GM18499 (cell line): ENCODE data around the gene MILR1.
"Not testable (repeated sequence)": the region's sequence is repeated elsewhere in the genome, so short reads cannot be mapped to it uniquely, and the experiment has no call there.

Experiments
- ATAC-seq: cut with Tn5 transposase; IDR thresholded peaks from one replicate; pipeline ENCODE4 v1.9.1; 2021; ENCODE audit warnings: moderate number of reproducible peaks; ENCODE audit not compliant: insufficient read depth, unreplicated experiment

Gene MILR1

GRCh38 chr17:64466019-64466735 lies 17.3 kb downstream of the MILR1 start:
- ATAC-seq, result no peak

GRCh38 chr17:64466834-64467233 lies 17.9 kb downstream of the MILR1 start:
- not testable (repeated sequence) for ATAC-seq

DNA sequence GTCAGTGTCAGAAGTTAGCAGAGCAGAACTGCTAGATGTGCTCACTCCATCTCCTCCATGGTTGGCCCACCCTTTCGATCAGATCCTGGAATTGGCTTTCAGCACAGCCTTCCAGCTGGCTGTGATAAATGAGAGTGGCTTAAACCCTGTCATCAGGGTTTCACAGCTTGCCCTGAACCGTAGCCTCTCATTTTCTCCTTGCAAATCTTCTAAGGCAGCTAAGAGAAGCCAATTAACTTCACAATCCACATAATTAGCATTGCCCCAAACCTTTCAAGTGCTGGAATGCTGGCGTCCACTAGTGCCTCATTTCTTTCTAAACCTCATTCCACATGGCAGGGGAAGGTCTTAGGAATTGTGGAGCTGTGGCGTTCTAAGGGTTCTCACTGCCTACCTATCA lies 21.7 kb downstream of the MILR1 start:
- ATAC-seq, result no peak

DNA sequence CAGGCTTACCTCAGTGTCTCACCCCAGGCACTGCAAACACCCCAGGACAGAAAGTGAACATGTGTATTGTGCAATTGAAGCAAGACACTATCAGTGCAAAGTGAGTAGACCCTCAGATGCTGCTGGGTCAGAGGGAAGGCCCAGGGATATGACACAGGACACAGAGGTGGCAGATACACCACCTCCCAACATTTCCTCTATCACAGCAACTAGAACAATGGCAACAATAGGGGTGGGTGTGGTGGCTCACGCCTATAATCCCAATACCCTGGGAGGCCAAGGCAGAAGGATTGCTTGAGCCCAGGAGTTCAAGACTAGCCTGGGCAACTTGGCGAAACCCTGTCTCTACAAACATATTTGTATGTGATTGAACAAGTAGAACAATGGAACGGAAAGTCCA lies 22.5 kb downstream of the MILR1 start:
- no peak for ATAC-seq

- ATAC-seq, result no peak
These were observed 23.6 kb downstream of the MILR1 start for GRCh38 chr17:64472564-64472963.

- no peak for ATAC-seq
These were observed 28.9 kb downstream of the MILR1 start for GRCh38 chr17:64477849-64478248.

DNA sequence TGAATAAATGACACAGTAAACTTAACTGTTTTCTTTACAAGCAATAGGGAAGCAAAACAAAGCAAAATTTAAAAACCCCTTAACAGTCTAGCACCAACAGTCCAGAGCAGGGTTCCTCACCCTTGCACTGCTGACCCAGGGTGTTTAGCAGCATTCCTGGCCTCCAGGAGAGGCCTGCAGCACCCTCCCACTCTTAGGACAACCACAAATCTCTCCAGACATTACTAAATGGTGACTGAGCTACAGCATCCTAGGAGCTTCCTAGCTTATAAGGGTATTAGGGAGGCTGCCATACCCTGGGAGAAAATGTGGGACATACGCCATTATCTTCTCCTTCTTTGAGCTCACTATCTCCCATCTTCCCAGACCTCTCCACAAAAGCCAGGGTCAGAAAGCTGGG lies 32.0 kb downstream of the MILR1 start:
- ATAC-seq, result no peak

GRCh38 chr17:64484380-64484779 lies 35.5 kb downstream of the MILR1 start:
- no peak for ATAC-seq

DNA sequence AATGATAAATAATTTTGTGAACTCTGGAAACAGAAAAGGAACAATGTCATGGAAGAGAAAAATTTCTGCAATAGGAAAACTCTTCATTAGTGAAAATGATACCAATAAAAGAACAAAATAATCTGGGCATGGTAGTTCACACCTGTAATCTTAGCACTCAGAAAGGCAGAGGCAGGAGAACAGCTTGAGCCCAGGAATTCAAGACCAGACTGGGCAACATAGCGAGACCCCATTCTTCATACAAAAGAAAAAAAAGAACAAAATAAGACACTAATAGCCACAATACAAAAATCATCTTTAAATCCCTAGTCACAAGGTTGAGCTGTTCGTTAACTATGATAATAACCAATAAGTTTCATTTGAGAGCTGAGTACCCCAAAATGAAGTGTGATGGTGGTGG lies 39.4 kb downstream of the MILR1 start:
- ATAC-seq, result no peak

GRCh38 chr17:64491034-64491860 lies 42.3 kb downstream of the MILR1 start:
- no peak for ATAC-seq

DNA sequence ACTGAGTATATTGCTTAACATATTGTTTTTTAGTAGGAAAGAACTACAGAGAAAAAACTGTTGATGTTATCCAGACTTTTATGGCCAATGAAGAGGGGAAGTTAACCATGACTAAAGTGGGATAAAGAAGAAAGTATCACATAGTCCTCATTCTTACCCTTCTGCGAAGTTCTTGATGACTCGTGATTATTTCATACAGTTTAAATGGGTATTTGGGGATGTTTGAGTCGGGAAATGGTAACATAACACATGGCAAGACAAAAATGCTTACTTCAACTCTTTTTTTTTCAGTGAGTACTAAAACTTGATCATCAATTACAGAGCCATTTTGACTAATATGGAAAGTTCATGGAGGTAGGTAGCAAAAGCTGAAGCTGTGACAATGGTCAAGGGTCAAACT lies 43.1 kb downstream of the MILR1 start:
- ATAC-seq, result no peak

- no peak for ATAC-seq
These were observed 43.7 kb downstream of the MILR1 start for GRCh38 chr17:64492481-64493109.

DNA sequence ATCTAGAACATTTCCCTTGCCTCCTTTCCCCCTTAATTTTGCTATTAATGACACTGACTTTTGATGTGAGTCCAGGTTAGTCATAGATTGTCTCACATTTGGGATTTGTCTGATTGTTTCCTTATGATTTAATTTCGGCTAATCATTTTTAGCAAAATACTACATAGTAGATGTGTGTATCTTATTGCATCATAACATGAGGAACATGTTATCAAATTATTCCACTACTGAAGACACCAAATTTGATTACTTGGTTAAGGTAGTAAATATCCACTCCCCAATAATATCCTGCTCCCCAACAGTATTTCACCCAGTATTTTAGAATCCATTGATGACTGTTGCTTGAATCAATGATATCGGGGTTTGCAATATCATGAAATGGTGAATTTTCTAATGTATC lies 45.2 kb downstream of the MILR1 start:
- no peak for ATAC-seq

GRCh38 chr17:64495300-64495699 lies 46.4 kb downstream of the MILR1 start:
- not testable (repeated sequence) for ATAC-seq

DNA sequence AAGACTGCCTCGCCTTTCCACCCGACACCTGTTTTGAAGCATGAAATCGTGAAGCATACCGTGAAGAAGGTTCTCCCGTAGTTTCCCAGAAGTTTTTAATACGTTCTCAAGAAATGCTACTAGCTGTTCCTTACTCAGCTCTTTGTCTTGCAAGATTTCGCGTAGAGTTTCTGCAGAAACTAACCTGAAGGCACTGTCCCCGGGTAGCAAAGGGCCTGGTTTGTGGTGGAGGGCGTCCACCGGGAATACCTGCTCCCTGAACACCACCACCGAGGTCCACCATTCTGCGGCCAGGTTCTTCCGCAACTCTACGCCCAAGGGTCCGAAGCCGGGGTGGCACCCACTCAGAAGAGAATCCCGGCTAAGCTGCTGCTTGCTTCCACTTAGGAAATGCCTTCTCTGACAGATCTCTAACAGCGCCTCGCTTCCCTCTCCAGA lies 47.5 kb downstream of the MILR1 start:
- ATAC-seq, result no peak

DNA sequence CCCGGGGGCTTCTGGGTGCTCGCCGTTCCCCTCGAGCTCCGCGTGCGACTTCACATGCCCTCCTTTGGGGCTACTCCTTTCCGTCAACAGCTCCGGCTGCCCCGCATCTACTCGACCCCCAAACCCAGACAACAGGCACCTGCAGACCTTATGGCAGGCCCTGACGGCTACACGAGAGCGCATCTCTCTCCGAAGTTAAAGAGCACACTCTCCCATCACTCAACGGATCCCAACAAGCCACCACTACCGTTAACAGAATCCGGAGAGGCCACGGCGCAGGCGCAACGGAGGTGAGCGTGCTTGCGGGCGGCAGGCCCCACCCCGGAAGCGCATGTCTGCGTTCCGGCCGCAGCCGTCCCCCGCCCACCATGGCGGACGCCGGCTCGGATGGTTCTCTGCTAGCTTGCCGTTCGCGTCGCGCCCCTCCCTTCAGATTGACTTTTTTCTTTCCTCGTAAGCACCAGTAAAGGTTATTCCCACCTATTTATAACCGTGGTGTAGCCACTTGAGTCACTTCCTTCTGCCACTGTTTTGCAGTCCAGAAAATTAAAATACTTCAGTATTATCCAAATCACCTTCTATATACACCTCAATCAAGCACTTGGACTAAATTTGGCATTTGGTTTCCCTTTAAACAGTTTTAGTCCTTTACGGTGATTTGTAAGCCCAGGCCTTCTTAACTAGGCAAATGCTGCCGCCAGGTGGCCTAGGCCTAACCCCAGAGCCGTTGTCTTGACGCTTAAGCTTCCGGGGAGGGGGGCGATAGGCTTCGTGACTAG lies 48.1 kb downstream of the MILR1 start, which contains the start of gene POLG2:
Gene POLG2, minus strand, starts transcription at position 269 of the 779 bp plus-strand sequence. Its CDS starts 86 bp downstream, at position 183.
- ATAC-seq, result peak; percentile 46

DNA sequence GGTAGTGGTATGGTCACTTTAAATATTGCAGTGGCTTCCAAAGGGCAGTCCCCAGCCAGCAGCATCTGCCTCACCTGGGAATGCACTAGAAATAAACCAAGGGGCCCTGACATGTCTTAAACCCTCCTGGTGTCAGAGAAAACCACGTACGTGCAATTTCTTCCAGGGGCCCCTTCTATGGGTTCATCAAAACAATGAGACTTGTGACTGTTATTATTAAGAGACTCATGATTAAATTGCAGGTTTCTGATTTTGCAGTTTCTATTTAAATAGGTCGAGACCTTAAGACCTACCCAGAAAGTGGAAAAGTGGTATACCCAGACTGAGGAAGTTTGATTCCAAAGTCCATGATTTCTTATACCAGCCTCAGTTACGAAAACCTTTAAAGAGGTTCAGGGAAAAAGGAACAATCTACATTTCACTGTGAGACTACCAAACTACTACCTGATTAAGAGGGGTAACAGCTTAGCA lies 48.7 kb downstream of the MILR1 start:
- no peak for ATAC-seq

GRCh38 chr17:64498308-64499203 lies 49.6 kb downstream of the MILR1 start:
- ATAC-seq, result no peak

DNA sequence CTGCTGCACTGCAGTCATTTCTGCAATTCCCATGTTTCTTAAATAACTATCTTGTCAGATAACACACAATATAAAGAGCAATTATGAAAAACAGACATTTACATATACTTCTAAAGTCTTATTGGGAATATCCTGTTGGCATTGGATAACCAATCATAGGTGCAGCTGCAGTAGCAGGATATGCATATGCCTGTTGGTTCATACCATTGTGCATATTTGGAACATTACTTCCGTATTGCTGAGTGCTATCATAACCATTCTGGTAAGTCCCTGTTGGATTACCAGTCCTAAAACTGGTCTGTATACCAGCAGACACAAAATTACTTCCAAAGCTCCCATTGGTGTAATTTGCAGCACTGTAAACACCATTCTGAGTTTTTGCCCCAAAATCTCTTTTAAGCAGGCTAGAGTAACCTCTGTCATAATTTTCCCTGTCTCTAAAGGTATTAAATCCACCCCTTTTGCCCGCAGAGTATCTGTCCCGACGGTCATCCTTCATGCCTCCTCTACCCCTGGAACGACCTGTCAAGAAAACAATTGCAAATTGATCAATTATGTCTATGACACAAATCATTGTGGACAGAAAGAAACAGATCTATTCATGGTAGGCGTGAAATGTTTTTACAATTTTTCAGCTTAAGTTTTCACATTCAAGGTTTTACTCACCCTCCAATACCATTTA lies 51.0 kb downstream of the MILR1 start:
- ATAC-seq, result no peak
